Lower leg skin (tissue), 4 donors: ENCODE data around the gene PDE7B. TPM values are rescaled to one million over a fixed set of nuclear protein-coding genes. Genes with fewer than 3 reads are reported as not detected.

Source experiments
- DNase-seq, 2 donors: peaks; one replicate each; pipeline ENCODE4 v3.0.0-alpha.2; 2019; ENCODE audit warnings: low spot score in 2 of 2
- H3K4me3 ChIP-seq: fragments of 200-600 bp; sonication (generic); 2 replicates; pipeline ENCODE4 v1.5.1; 2017; ENCODE audit warnings: mild to moderate bottlenecking, low read depth; ENCODE audit not compliant: poor library complexity, severe bottlenecking
- CTCF ChIP-seq, 3 donors: fragments of 450-650 bp; IDR thresholded peaks; one replicate each; pipeline ENCODE4 v1.5.1; 2016; ENCODE audit warnings: antibody characterized with exemption in 3 of 3, mild to moderate bottlenecking in 3 of 3, moderate library complexity in 2 of 3
- POLR2A ChIP-seq, 2 donors: fragments of 450-650 bp; IDR thresholded peaks; one replicate each; pipeline ENCODE4 v1.6.1; 2016 to 2017; ENCODE audit warnings: antibody characterized with exemption in 2 of 2, mild to moderate bottlenecking in 1 of 2, moderate library complexity in 1 of 2
- WGBS, 2 donors: methylation state at CpG; one replicate each; pipeline ENCODE4 v1.1.5; 2018; 5-methylcytosine and 5-hydroxymethylcytosine counted together
- intact Hi-C: fragments of 100-400 bp; cut with DNase I; formaldehyde crosslinking; loops from one replicate; pipeline ENCODE4 v1.15.0; 2023; ENCODE audit warnings: low total_unique reads
- total RNA-seq, 4 donors: library from RNA; depleted of rRNA; stranded (reverse); fragments of >200 nt; gene quantifications; one replicate each; pipeline ENCODE4 v1.1.0, GENCODE V29; 2016

Gene PDE7B
- total RNA-seq = 1 to 10 TPM in 2 of 4 donors, under 1 TPM in 2; 0.30 to 1.5 (median 0.89) TPM

DNA sequence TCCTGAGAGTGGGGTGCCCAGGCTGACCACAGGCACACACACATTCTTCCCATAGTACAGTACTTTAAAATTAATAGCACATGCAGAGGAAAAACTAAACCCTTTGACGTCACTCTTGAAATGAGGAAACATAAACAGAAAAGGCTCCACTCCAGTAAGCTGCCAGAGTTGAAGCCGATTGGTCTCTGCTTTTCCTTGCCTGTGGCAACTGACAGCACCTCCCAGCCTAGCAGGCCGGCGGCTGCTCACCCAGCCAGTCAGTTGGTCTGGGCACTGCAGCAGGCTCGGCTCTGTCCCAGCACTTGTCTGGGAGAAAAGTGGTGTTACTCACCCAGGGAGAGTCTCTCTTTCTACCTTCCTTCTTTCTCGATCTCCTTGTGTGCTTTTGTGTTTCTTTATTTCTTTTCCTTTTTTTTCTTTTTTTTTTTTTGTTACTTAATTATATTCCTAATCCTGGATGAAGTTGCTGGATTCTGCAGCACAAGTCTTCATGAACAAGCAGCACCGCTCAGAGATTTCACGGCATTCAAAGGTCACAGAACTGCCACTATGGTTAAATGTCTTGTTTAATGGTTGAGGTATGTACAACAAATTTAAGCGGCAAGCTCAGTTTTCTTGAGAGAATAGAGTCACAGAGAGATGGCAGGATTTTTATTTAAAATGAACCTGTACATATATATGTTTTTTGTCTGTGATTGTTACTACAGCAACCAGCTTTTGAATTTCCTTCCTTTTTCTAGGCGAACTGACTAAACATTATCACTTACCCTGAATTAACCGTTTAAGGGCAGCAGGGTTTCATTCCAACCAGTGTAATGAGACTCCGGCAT, at the start of gene PDE7B:
Gene PDE7B, plus strand, starts transcription at position 260 of the 830 bp plus-strand sequence.
- peak; percentile 78 to 95 for DNase-seq
- intact Hi-C loops = no loop called here
- WGBS, 2 donors = 5 to 6% methylated on average over 12 of the region's 12 CpGs
- TF ChIP-seq POLR2A (IDR thresholded peaks at IDR 0.05) (peak in 1 of 2 donors; percentile 45), CTCF (IDR thresholded peaks at IDR 0.05) (no peak)
- no peak within 1 kb of the TSS for H3K4me3 ChIP-seq

DNA sequence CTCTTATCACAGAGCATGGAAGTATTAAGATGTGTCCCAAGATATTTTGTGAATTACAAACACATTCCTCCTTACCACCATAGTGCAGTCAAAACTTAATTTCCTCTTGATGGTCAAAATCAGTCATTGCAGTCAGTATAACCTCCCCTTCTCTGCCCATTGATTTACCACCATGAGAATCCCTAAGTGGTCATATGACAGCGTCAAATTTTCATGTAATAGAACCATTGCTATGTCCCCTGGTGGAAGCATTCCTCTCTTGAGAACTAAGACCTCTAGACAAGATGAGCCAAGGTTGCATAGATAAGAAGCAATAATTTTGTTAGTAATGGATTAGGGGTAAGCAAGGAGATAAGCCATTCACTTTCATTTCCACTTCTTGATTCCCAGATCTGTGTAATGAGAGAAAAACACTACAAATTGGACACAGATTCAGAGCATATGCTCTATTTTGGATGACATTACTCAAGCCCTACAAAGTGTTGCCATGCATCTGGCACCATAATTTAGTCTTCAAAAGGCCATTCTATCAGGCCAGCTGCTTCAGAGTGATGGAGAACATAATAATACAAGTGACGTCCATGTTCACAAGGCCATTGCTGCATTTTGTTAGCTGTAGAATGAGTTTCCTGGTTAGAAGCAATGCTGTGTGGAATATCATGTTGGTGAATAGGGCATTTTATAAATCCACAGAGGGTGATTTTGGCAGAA, 49.6 kb upstream of the PDE7B start:
- no peak for TF ChIP-seq POLR2A (IDR thresholded peaks at IDR 0.05)
- TF ChIP-seq CTCF (IDR thresholded peaks at IDR 0.05) = no peak
- DNase-seq = no peak
- WGBS, 2 donors = 86 to 90% methylated on average over 2 of the region's 2 CpGs
- H3K4me3 ChIP-seq = no peak overlapping the region
- intact Hi-C loops = no loop called here

DNA sequence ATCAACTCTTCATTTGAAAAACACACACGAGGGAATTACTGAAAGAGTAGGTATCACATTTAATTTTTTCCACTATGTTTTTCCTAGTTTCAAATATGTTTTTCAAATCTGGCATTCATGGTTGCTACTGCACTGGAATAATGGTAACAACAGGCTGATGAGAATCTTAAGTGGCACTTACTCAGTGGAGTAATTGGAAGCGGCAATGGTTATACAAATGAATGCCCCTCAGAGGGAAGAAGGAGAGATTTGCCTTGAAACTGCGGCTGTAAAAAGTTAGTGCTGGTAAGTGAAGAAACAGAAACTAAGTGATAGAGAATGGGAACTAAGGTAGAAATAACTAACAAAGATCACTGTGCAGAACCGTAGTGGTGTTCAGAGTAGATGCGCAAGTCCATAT, 41.0 kb upstream of the PDE7B start:
- intact Hi-C loops = no loop called here
- DNase-seq = no peak
- H3K4me3 ChIP-seq = no peak overlapping the region
- 84 to 90% methylated on average over 5 of the region's 5 CpGs for WGBS, 2 donors
- TF ChIP-seq CTCF (IDR thresholded peaks at IDR 0.05) (no peak), POLR2A (IDR thresholded peaks at IDR 0.05) (no peak)

GRCh38 chr6:135811170-135811569, 40.3 kb upstream of the PDE7B start:
- no peak for DNase-seq
- WGBS, 2 donors = 75 to 95% methylated on average over 2 of the region's 2 CpGs
- intact Hi-C loops = no loop called here
- no peak overlapping the region for H3K4me3 ChIP-seq
- no peak for TF ChIP-seq CTCF (IDR thresholded peaks at IDR 0.05)
- no peak for TF ChIP-seq POLR2A (IDR thresholded peaks at IDR 0.05)

- intact Hi-C loops = no loop called here
- no peak overlapping the region for H3K4me3 ChIP-seq
- DNase-seq = peak; percentile 29 to 87
- WGBS, 2 donors = 62 to 66% methylated on average over 8 of the region's 8 CpGs
- no peak for TF ChIP-seq CTCF (IDR thresholded peaks at IDR 0.05)
- no peak for TF ChIP-seq POLR2A (IDR thresholded peaks at IDR 0.05)
These were observed 39.6 kb upstream of the PDE7B start for GRCh38 chr6:135811644-135812526.
